Tibial nerve (tissue), 3 donors: ENCODE measurements around the gene MED1.

Experiments used
- CTCF ChIP-seq, 5 experiments: fragments of 200-600 bp in 3 of 5; fragments of 450-650 bp in 2 of 5; sonication (generic) in 3 of 5; IDR thresholded peaks; one replicate each; pipeline ENCODE4 v1.5.1; 2016 to 2019; ENCODE audit warnings: antibody characterized with exemption in 5 of 5, mild to moderate bottlenecking in 3 of 5, moderate library complexity in 2 of 5
- POLR2A ChIP-seq, 2 donors: fragments of 450-650 bp; IDR thresholded peaks; one replicate each; pipeline ENCODE4 v1.6.1; 2017; ENCODE audit warnings: antibody characterized with exemption in 2 of 2, mild to moderate bottlenecking in 2 of 2, moderate library complexity in 2 of 2

- TF ChIP-seq CTCF (IDR thresholded peaks at IDR 0.05) (no peak), POLR2A (IDR thresholded peaks at IDR 0.05) (no peak)
Measured at GRCh38 chr17:39408360-39408759, 42.7 kb downstream of the MED1 start.
